GM23338 (cell line): Measurements from ENCODE around the gene S100P.
A peak's percentile ranks its signal among the peaks of the same experiment; 100 is the strongest.

Experiments used
- CREB1 ChIP-seq: fragments of 250-450 bp; sonication (Bioruptor Pico); IDR thresholded peaks from 2 replicates; pipeline ENCODE4 v1.5.0; 2020; ENCODE audit warnings: low read depth, mild to moderate bottlenecking, moderate library complexity
- CTCF ChIP-seq, 2 experiments: fragments of 200-600 bp in 1 of 2; sonication (generic) in 1 of 2; conservative IDR thresholded peaks; 2 replicates each; pipeline versions ENCODE4 v1.5.1 to v1.6.1; 2016 to 2017; ENCODE audit warnings: antibody characterized with exemption in 2 of 2, low read depth in 2 of 2, mild to moderate bottlenecking in 2 of 2, moderate library complexity in 1 of 2
- ETS1 ChIP-seq: IDR thresholded peaks from 2 replicates; pipeline ENCODE4 v1.6.1; 2016; ENCODE audit warnings: antibody characterized with exemption
- EZH2 ChIP-seq: fragments of 200-600 bp; sonication (generic); IDR thresholded peaks from one replicate; pipeline ENCODE4 v1.8.0; 2017; ENCODE audit warnings: antibody characterized with exemption, mild to moderate bottlenecking, low read depth; ENCODE audit not compliant: unreplicated experiment
- EZH2phosphoT487 ChIP-seq: fragments of 200-600 bp; sonication (generic); IDR thresholded peaks from one replicate; pipeline ENCODE4 v1.8.1; 2018; ENCODE audit warnings: antibody characterized with exemption; ENCODE audit not compliant: unreplicated experiment
- JUNB ChIP-seq: IDR thresholded peaks from one replicate; pipeline ENCODE4 v1.6.1; 2016; ENCODE audit warnings: antibody characterized with exemption; ENCODE audit not compliant: unreplicated experiment
- NANOG ChIP-seq: IDR thresholded peaks from 2 replicates; pipeline ENCODE4 v1.6.1; 2016; ENCODE audit warnings: antibody characterized with exemption, borderline replicate concordance
- POLR2AphosphoS5 ChIP-seq: IDR thresholded peaks from 2 replicates; pipeline ENCODE4 v1.6.1; 2016; ENCODE audit warnings: antibody characterized with exemption, low read depth
- REST ChIP-seq: IDR thresholded peaks from one replicate; pipeline ENCODE4 v1.6.1; 2018; ENCODE audit warnings: antibody characterized with exemption; ENCODE audit not compliant: unreplicated experiment
- STAT1 ChIP-seq: IDR thresholded peaks from one replicate; pipeline ENCODE4 v1.6.1; 2016; ENCODE audit warnings: antibody characterized with exemption; ENCODE audit not compliant: unreplicated experiment
- ZNF114 ChIP-seq: fragments of 250-450 bp; sonication (Bioruptor Pico); IDR thresholded peaks from 2 replicates; pipeline ENCODE4 v1.5.0; 2020; ENCODE audit warnings: mild to moderate bottlenecking, moderate library complexity
- ZNF331 ChIP-seq: fragments of 250-450 bp; sonication (Bioruptor Pico); IDR thresholded peaks from 2 replicates; pipeline ENCODE4 v1.5.0; 2020; ENCODE audit warnings: low read depth, mild to moderate bottlenecking, moderate library complexity
- ZNF462 ChIP-seq: fragments of 250-450 bp; sonication (Bioruptor Pico); IDR thresholded peaks from 2 replicates; pipeline ENCODE4 v1.5.0; 2020; ENCODE audit warnings: mild to moderate bottlenecking, moderate library complexity

- TF ChIP-seq CTCF (conservative IDR thresholded peaks at IDR 0.05; ENCODE audit: low read depth in 2 of 2) (peak in 1 of 2 experiments; percentile 21; a peak in 1 of 4 replicates), EZH2 (no peak), EZH2phosphoT487 (no peak), REST (no peak), ZNF331 (no peak), POLR2AphosphoS5 (peak; percentile 83), JUNB (no peak), CREB1 (CRISPR knock-in tag) (no peak), ETS1 (peak; percentile 76; the same call in 1 of the 2 replicates), NANOG (no peak), ZNF462 (CRISPR knock-in tag) (no peak), ZNF114 (no peak), STAT1 (no peak)
Observed at GRCh38 chr4:6709230-6710114, 15.8 kb downstream of the S100P start, which contains the start of gene MRFAP1L1.
